H9 (cell line): ENCODE data around the gene TOMM40L. TPM values are rescaled to one million over a fixed set of nuclear protein-coding genes. Genes with fewer than 3 reads are reported as not detected.

ENCODE experiments used
- DNase-seq: peaks from one replicate; pipeline ENCODE4 v3.0.0-alpha.2; 2017
- H2AFZ ChIP-seq: one replicate; pipeline ENCODE4 v1.6.1; 2013; ENCODE audit warnings: mild to moderate bottlenecking, low read length, control low read depth, moderate library complexity
- H2AK5ac ChIP-seq: 2 replicates; pipeline ENCODE4 v1.6.1; 2013; ENCODE audit warnings: low read length, control low read depth, mixed read lengths; ENCODE audit not compliant: insufficient read length
- H2BK120ac ChIP-seq: one replicate; pipeline ENCODE4 v1.6.1; 2013; ENCODE audit warnings: low read depth, mild to moderate bottlenecking, low read length, control low read depth, inconsistent platforms; ENCODE audit not compliant: poor library complexity, severe bottlenecking
- H2BK12ac ChIP-seq: 2 replicates; pipeline ENCODE4 v1.6.1; 2013; ENCODE audit warnings: low read length, control low read depth, mixed read lengths, low read depth; ENCODE audit not compliant: insufficient read length
- H2BK15ac ChIP-seq: 2 replicates; pipeline ENCODE4 v1.6.1; 2013; ENCODE audit warnings: low read depth, low read length, control low read depth
- H2BK20ac ChIP-seq: one replicate; pipeline ENCODE4 v1.6.1; 2013; ENCODE audit warnings: low read depth, mild to moderate bottlenecking, low read length, control low read depth, inconsistent platforms; ENCODE audit not compliant: poor library complexity, severe bottlenecking
- H2BK5ac ChIP-seq: 2 replicates; pipeline ENCODE4 v1.6.1; 2013; ENCODE audit warnings: low read length, control low read depth, mixed read lengths; ENCODE audit not compliant: insufficient read length
- H3K14ac ChIP-seq: 2 replicates; pipeline ENCODE4 v1.6.1; 2013; ENCODE audit warnings: low read length, control low read depth; ENCODE audit not compliant: insufficient read depth
- H3K18ac ChIP-seq: 2 replicates; pipeline ENCODE4 v1.6.1; 2013; ENCODE audit warnings: low read depth, mild to moderate bottlenecking, mixed read lengths, low read length, control low read depth; ENCODE audit not compliant: insufficient read length
- H3K23ac ChIP-seq: 2 replicates; pipeline ENCODE4 v1.6.1; 2013; ENCODE audit warnings: low read length, control low read depth, mixed read lengths, low read depth; ENCODE audit not compliant: insufficient read length
- H3K23me2 ChIP-seq: 2 replicates; pipeline ENCODE4 v1.6.1; 2013; ENCODE audit warnings: low read depth, mild to moderate bottlenecking, mixed read lengths, low read length, control low read depth; ENCODE audit not compliant: insufficient read length, poor library complexity, severe bottlenecking
- H3K27ac ChIP-seq: 2 replicates; pipeline ENCODE4 v1.5.1; 2013; ENCODE audit warnings: low read length, control low read depth, mixed read lengths, low read depth; ENCODE audit not compliant: insufficient read length
- H3K27me3 ChIP-seq: 2 replicates; pipeline ENCODE4 v1.6.1; 2013; ENCODE audit warnings: low read length, control low read depth, inconsistent platforms; ENCODE audit not compliant: insufficient read depth
- H3K4ac ChIP-seq: 2 replicates; pipeline ENCODE4 v1.6.1; 2013; ENCODE audit warnings: low read depth, mild to moderate bottlenecking, control low read depth, inconsistent platforms, low read length, moderate library complexity
- H3K4me1 ChIP-seq: 2 replicates; pipeline ENCODE4 v1.6.1; 2013; ENCODE audit warnings: low read length, control low read depth, inconsistent platforms; ENCODE audit not compliant: insufficient read depth
- H3K4me2 ChIP-seq: 2 replicates; pipeline ENCODE4 v1.6.1; 2013; ENCODE audit warnings: low read length, control low read depth, mixed read lengths; ENCODE audit not compliant: insufficient read length, insufficient read depth
- H3K56ac ChIP-seq: 2 replicates; pipeline ENCODE4 v1.6.1; 2013; ENCODE audit warnings: low read depth, mild to moderate bottlenecking, mixed read lengths, low read length, control low read depth; ENCODE audit not compliant: insufficient read length
- H3K79me1 ChIP-seq: 2 replicates; pipeline ENCODE4 v1.6.1; 2013; ENCODE audit warnings: low read depth, mild to moderate bottlenecking, moderate library complexity, low read length, control low read depth, inconsistent platforms; ENCODE audit not compliant: insufficient read depth, poor library complexity, severe bottlenecking
- H3K79me2 ChIP-seq: 2 replicates; pipeline ENCODE4 v1.6.1; 2013; ENCODE audit warnings: low read length, control low read depth, inconsistent platforms; ENCODE audit not compliant: insufficient read depth
- H3K9ac ChIP-seq: 2 replicates; pipeline ENCODE4 v1.6.1; 2013; ENCODE audit warnings: low read length, control low read depth, mixed read lengths; ENCODE audit not compliant: insufficient read length; ENCODE audit errors: extremely low read depth
- H3K9me3 ChIP-seq: one replicate; pipeline ENCODE4 v1.6.1; 2013; ENCODE audit warnings: low read depth, low read length, inconsistent platforms; ENCODE audit not compliant: control insufficient read depth
- H3T11ph ChIP-seq: one replicate; pipeline ENCODE4 v1.6.1; 2013; ENCODE audit warnings: mild to moderate bottlenecking, low read length, control low read depth, inconsistent platforms
- H4K20me1 ChIP-seq: one replicate; pipeline ENCODE4 v1.6.1; 2013; ENCODE audit not compliant: control insufficient read depth, insufficient read length, insufficient read depth
- H4K5ac ChIP-seq: 2 replicates; pipeline ENCODE4 v1.6.1; 2013; ENCODE audit warnings: low read depth, mild to moderate bottlenecking, mixed read lengths, low read length, control low read depth; ENCODE audit not compliant: insufficient read length
- H4K8ac ChIP-seq: replicated peaks from 2 replicates; pipeline ENCODE4 v1.6.1; 2013; ENCODE audit warnings: low read length, control low read depth, mixed read lengths, low read depth; ENCODE audit not compliant: insufficient read length
- H4K91ac ChIP-seq: 2 replicates; pipeline ENCODE4 v1.6.1; 2013; ENCODE audit warnings: low read depth, mild to moderate bottlenecking, moderate library complexity, mixed read lengths, low read length, control low read depth; ENCODE audit not compliant: insufficient read length
- H3K27ac Mint-ChIP-seq, 3 experiments: 2 replicates in 2 of 3; 3 replicates in 1 of 3; pipeline ENCODE4 v1.8.0; 2020 to 2021; ENCODE audit warnings: mixed read lengths in 3 of 3, mild to moderate bottlenecking in 1 of 3, moderate library complexity in 1 of 3
- H3K27me3 Mint-ChIP-seq: 2 replicates; pipeline ENCODE4 v1.8.0; 2021; ENCODE audit warnings: low read depth, mild to moderate bottlenecking, moderate library complexity, mixed read lengths
- H3K36me3 Mint-ChIP-seq, 3 experiments: 2 replicates in 2 of 3; 3 replicates in 1 of 3; pipeline ENCODE4 v1.8.0; 2020 to 2021; ENCODE audit warnings: low read depth in 3 of 3, mixed read lengths in 3 of 3; ENCODE audit not compliant: insufficient read depth in 1 of 3
- H3K4me1 Mint-ChIP-seq, 2 experiments: 2 replicates each; pipeline ENCODE4 v1.8.0; 2020; ENCODE audit warnings: mixed read lengths in 2 of 2
- H3K4me3 Mint-ChIP-seq, 2 experiments: 2 replicates in 1 of 2; 3 replicates in 1 of 2; pipeline ENCODE4 v1.8.0; 2020 to 2021; ENCODE audit warnings: mild to moderate bottlenecking in 2 of 2, mixed read lengths in 2 of 2, moderate library complexity in 1 of 2
- H3K9me3 Mint-ChIP-seq, 2 experiments: 2 replicates in 1 of 2; 3 replicates in 1 of 2; pipeline ENCODE4 v1.8.0; 2020; ENCODE audit warnings: mild to moderate bottlenecking in 2 of 2, mixed read lengths in 2 of 2, moderate library complexity in 1 of 2
- CTCF ChIP-seq: fragments of 200-600 bp; sonication (generic); conservative IDR thresholded peaks from 3 replicates; pipeline ENCODE4 v1.8.0; 2021; ENCODE audit warnings: antibody characterized with exemption, mild to moderate bottlenecking
- WGBS: extraction: QIAGEN DNeasy Blood & Tissue Kit; methylation state at CpG from one replicate; pipeline ENCODE4 v1.1.7; 2013; ENCODE audit warnings: missing lambda C conversion rate, low lambda C conversion rate, mixed read lengths; ENCODE audit not compliant: insufficient read length; ENCODE audit errors: extremely low coverage; 5-methylcytosine and 5-hydroxymethylcytosine counted together
- total RNA-seq: library from RNA; stranded (reverse); gene quantifications from 2 replicates; pipeline ENCODE4 v1.2.1, GENCODE V29; 2021

Gene TOMM40L
- total RNA-seq, 1 experiment from 2014 or later, result 13.5 TPM

- no peaks in the 10 kb centered on the region for H3K79me1 ChIP-seq
- H4K8ac ChIP-seq, result no peak within 1 kb of the TSS
- H3K4me1 Mint-ChIP-seq, result peaks cover 19 to 21% of the 10 kb centered on the region in 2 experiments
- H3K79me2 ChIP-seq, result no peaks in the 10 kb centered on the region
- H3K27me3 Mint-ChIP-seq, result peaks cover 3% of the 10 kb centered on the region
- no peaks in the 10 kb centered on the region for H3K9me3 Mint-ChIP-seq
- no peak within 1 kb of the TSS for H4K91ac ChIP-seq
- no peaks in the 10 kb centered on the region for H4K20me1 ChIP-seq
- TF ChIP-seq CTCF, result peak; percentile 50; the same call in 2 of the 3 replicates
- peak within 1 kb of the TSS; percentile 76 for H3K4me2 ChIP-seq
- H3K14ac ChIP-seq, result peak within 1 kb of the TSS; percentile 93
- DNase-seq, result peak; percentile 94
- peaks cover 13 to 37% (median 35%) of the 10 kb centered on the region in 3 experiments; a peak in 6 of 7 replicates for H3K36me3 Mint-ChIP-seq
- H3K9me3 ChIP-seq, result no peaks in the 10 kb centered on the region
- H2AK5ac ChIP-seq, result no peak within 1 kb of the TSS
- H3T11ph ChIP-seq, result no peak within 1 kb of the TSS
- H3K27ac Mint-ChIP-seq, result peak within 1 kb of the TSS; percentile 99 to 100 (median 100)
- no peak within 1 kb of the TSS for H4K5ac ChIP-seq
- no peak within 1 kb of the TSS for H2BK15ac ChIP-seq
- H2BK120ac ChIP-seq, result no peak within 1 kb of the TSS
- no CpG with 5 or more reads among the region's 50 CpGs for WGBS
- H2BK5ac ChIP-seq, result no peak within 1 kb of the TSS
- H3K4me1 ChIP-seq, result no peaks in the 10 kb centered on the region; the same call in 1 of the 2 replicates
- peak within 1 kb of the TSS; percentile 78 for H3K9ac ChIP-seq
- no peak within 1 kb of the TSS for H2BK20ac ChIP-seq
- H3K56ac ChIP-seq, result no peak within 1 kb of the TSS
- no peak within 1 kb of the TSS for H2BK12ac ChIP-seq
- H3K27ac ChIP-seq, result no peak within 1 kb of the TSS
- peaks cover 6% of the 10 kb centered on the region for H3K23me2 ChIP-seq
- no peaks in the 10 kb centered on the region for H3K27me3 ChIP-seq
- no peak within 1 kb of the TSS for H3K4ac ChIP-seq
- no peak within 1 kb of the TSS for H3K23ac ChIP-seq
- no peak within 1 kb of the TSS for H2AFZ ChIP-seq
- H3K18ac ChIP-seq, result peak within 1 kb of the TSS; percentile 91
- peak within 1 kb of the TSS; percentile 93 to 100 for H3K4me3 Mint-ChIP-seq
Measured at GRCh38 chr1:161177112-161177935, 48.5 kb upstream of the TOMM40L start, which contains the start of gene B4GALT3. Gene B4GALT3 (minus strand): TSS chr1:161177507. CDS start chr1:161176060, 1,447 bp downstream.
